Uterus (tissue), 2 donors: ENCODE data around the gene TRAK2.

Experiments
- POLR2A ChIP-seq, 2 donors: fragments of 450-650 bp; IDR thresholded peaks; one replicate each; pipeline ENCODE4 v1.6.1; 2016; ENCODE audit warnings: antibody characterized with exemption in 2 of 2, mild to moderate bottlenecking in 1 of 2, moderate library complexity in 1 of 2
- TF ChIP-seq, protein P1 (sequence below), 4 experiments: fragments of 200-600 bp in 2 of 4; fragments of 450-650 bp in 2 of 4; sonication (generic) in 2 of 4; IDR thresholded peaks; one replicate each; pipeline ENCODE4 v1.5.1; 2016 to 2019; ENCODE audit warnings: antibody characterized with exemption in 4 of 4, mild to moderate bottlenecking in 2 of 4, moderate library complexity in 1 of 4

DNA sequence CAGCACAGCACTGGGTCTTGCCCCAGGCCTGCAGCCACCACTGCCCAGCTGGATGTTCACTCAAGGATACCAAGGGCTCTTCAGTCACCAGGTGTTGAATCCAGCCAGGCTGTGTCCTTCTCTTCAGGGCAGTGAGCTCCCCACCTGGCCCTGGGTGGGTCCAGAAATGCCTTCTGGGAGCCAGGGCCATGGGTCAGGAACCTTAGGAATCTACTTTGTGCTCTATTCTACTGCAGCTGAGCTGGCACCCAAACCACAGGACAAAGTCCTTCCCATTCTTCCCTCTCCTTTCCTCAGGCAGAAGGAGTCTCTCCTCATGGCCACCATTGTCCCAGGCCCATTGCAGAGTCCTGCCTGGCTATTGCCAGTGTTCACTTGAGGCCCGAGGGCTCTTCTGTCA, 13.3 kb upstream of the TRAK2 start:
- TF ChIP-seq, protein P1, sequence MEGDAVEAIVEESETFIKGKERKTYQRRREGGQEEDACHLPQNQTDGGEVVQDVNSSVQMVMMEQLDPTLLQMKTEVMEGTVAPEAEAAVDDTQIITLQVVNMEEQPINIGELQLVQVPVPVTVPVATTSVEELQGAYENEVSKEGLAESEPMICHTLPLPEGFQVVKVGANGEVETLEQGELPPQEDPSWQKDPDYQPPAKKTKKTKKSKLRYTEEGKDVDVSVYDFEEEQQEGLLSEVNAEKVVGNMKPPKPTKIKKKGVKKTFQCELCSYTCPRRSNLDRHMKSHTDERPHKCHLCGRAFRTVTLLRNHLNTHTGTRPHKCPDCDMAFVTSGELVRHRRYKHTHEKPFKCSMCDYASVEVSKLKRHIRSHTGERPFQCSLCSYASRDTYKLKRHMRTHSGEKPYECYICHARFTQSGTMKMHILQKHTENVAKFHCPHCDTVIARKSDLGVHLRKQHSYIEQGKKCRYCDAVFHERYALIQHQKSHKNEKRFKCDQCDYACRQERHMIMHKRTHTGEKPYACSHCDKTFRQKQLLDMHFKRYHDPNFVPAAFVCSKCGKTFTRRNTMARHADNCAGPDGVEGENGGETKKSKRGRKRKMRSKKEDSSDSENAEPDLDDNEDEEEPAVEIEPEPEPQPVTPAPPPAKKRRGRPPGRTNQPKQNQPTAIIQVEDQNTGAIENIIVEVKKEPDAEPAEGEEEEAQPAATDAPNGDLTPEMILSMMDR (IDR thresholded peaks at IDR 0.05), result no peak
- no peak for TF ChIP-seq POLR2A (IDR thresholded peaks at IDR 0.05)
